GM12878 (cell line): Measurements from ENCODE around the gene PPP1R7. TPM values are rescaled to one million over a fixed set of nuclear protein-coding genes. Genes with fewer than 3 reads are reported as not detected.

Experiments
- ATAC-seq: fragments of 200-7000 bp; cut with Tn5 transposase; 3 replicates; pipeline ENCODE4 v1.9.1; 2020; ENCODE audit warnings: mild to moderate bottlenecking, moderate library complexity
- BruUV-seq: library from RNA; stranded (reverse); fragments of 400-500 nt; replicated peaks from 2 replicates; lab custom pipeline; 2021; lab: Mats Ljungman, UMichigan
- CTCF ChIA-PET: fragments of 300-600 bp; sonication (Branson Sonifier 250); formaldehyde crosslinking; extraction: SDS; loops from one replicate; lab custom pipeline; 2021; ENCODE audit warnings: inconsistent platforms; lab: Yijun Ruan, JAX
- POLR2A ChIA-PET: fragments of 350-600 bp; formaldehyde crosslinking; extraction: SDS; loops from one replicate; lab custom pipeline; 2021; ENCODE audit warnings: inconsistent platforms; lab: Charles Lee
- RAD21 ChIA-PET: fragments of 300-600 bp; sonication (Branson Sonifier 250); formaldehyde crosslinking; loops from one replicate; lab custom pipeline; 2023; ENCODE audit warnings: antibody characterized with exemption; ENCODE audit not compliant: unreplicated experiment; lab: Charles Lee
- SMC1A ChIA-PET: fragments of 300-600 bp; sonication (Branson Sonifier 250); formaldehyde crosslinking; loops from one replicate; lab custom pipeline; 2023; ENCODE audit not compliant: unreplicated experiment, uncharacterized antibody; lab: Charles Lee
- DNase-seq: peaks from one replicate; pipeline ENCODE4 v3.0.0-alpha.2; 2011; ENCODE audit warnings: low read depth, low spot score
- FAIRE-seq: peaks from 3 replicates; lab custom pipeline; 2011; peaks lifted over from hg19 to GRCh38; lab: Jason Lieb, UNC
- H2AFZ ChIP-seq: 2 replicates; pipeline ENCODE4 v1.6.0; 2011; ENCODE audit warnings: low read depth, low read length, control low read depth; ENCODE audit not compliant: control insufficient read depth
- H3K27ac ChIP-seq: 2 replicates; pipeline ENCODE4 v1.5.1; 2011; ENCODE audit warnings: control low read depth; ENCODE audit not compliant: control insufficient read depth, insufficient read depth
- H3K27me3 ChIP-seq, 2 experiments: replicated peaks in 1 of 2; 2 replicates each; pipeline versions ENCODE4 v1.6.0 to v1.6.1; 2011; ENCODE audit warnings: low read length in 1 of 2; ENCODE audit not compliant: control insufficient read depth in 2 of 2, insufficient read depth in 2 of 2
- H3K36me3 ChIP-seq, 2 experiments: 2 replicates each; pipeline ENCODE4 v1.5.1; 2011; ENCODE audit warnings: low read length in 1 of 2; ENCODE audit not compliant: control insufficient read depth in 2 of 2, insufficient read depth in 2 of 2
- H3K4me1 ChIP-seq: 2 replicates; pipeline ENCODE4 v1.6.1; 2011; ENCODE audit warnings: mild to moderate bottlenecking, low read length, moderate library complexity, mixed read lengths; ENCODE audit not compliant: control insufficient read depth, insufficient read depth
- H3K4me2 ChIP-seq: 2 replicates; pipeline ENCODE4 v1.6.0; 2011; ENCODE audit warnings: control low read depth; ENCODE audit not compliant: control insufficient read depth, insufficient read depth
- H3K4me3 ChIP-seq: fragments of 200-600 bp; sonication (generic); 2 replicates; pipeline ENCODE4 v1.5.1; 2016
- H3K79me2 ChIP-seq: 2 replicates; pipeline ENCODE4 v1.6.0; 2011; ENCODE audit warnings: low read length; ENCODE audit not compliant: control insufficient read depth, insufficient read depth
- H3K9ac ChIP-seq: 2 replicates; pipeline ENCODE4 v1.8.0; 2011; ENCODE audit warnings: low read length, control low read depth, mixed read lengths; ENCODE audit not compliant: control insufficient read depth, insufficient read depth
- H3K9me3 ChIP-seq: replicated peaks from 3 replicates; pipeline ENCODE4 v1.5.1; 2011; ENCODE audit warnings: mild to moderate bottlenecking, low read length; ENCODE audit not compliant: control insufficient read depth, insufficient read depth
- H4K20me1 ChIP-seq: 2 replicates; pipeline ENCODE4 v1.6.0; 2011; ENCODE audit not compliant: control insufficient read depth, insufficient read depth
- BCL11A ChIP-seq: IDR thresholded peaks from 2 replicates; pipeline ENCODE4 v1.6.1; 2011; ENCODE audit warnings: low read depth, low read length
- CHD2 ChIP-seq: IDR thresholded peaks from 2 replicates; pipeline ENCODE4 v1.6.1; 2011; ENCODE audit warnings: low read depth, low read length, improper control_type of control experiment, borderline replicate concordance
- MTA2 ChIP-seq: fragments of 450-650 bp; IDR thresholded peaks from 2 replicates; pipeline ENCODE4 v1.6.1; 2016; ENCODE audit warnings: low read depth, mild to moderate bottlenecking, moderate library complexity
- NR2C2 ChIP-seq: IDR thresholded peaks from 2 replicates; pipeline ENCODE4 v1.6.1; 2011; ENCODE audit warnings: borderline replicate concordance, low read depth; ENCODE audit not compliant: control insufficient read depth, insufficient read length
- PAX8 ChIP-seq: fragments of 450-650 bp; IDR thresholded peaks from 2 replicates; pipeline ENCODE4 v1.6.1; 2017; ENCODE audit warnings: mild to moderate bottlenecking, moderate library complexity
- RAD51 ChIP-seq: fragments of 450-650 bp; IDR thresholded peaks from 2 replicates; pipeline ENCODE4 v1.6.1; 2016; ENCODE audit warnings: moderate library complexity, mild to moderate bottlenecking, inconsistent platforms
- RFX5 ChIP-seq: IDR thresholded peaks from 2 replicates; pipeline ENCODE4 v1.6.1; 2011; ENCODE audit warnings: low read depth, low read length, improper control_type of control experiment
- SMARCA5 ChIP-seq: fragments of 450-650 bp; IDR thresholded peaks from 2 replicates; pipeline ENCODE4 v1.6.1; 2017; ENCODE audit warnings: mild to moderate bottlenecking
- ZBTB33 ChIP-seq: fragments of 450-650 bp; IDR thresholded peaks from 2 replicates; pipeline ENCODE4 v1.6.1; 2017; ENCODE audit warnings: mild to moderate bottlenecking
- WGBS: methylation state at CpG from one replicate; pipeline ENCODE4 v1.1.6; 2016; ENCODE audit warnings: low lambda C conversion rate; ENCODE audit not compliant: insufficient replicate concordance, insufficient coverage; ENCODE audit errors: missing lambda C conversion rate; 5-methylcytosine and 5-hydroxymethylcytosine counted together
- in situ Hi-C: fragments of 300-500 bp; cut with MboI; formaldehyde crosslinking; loops from 9 replicates; pipeline ENCODE4 v1.14.3; 2018; ENCODE audit warnings: mixed read lengths
- intact Hi-C: fragments of 100-400 bp; cut with micrococcal nuclease; formaldehyde crosslinking; loops from one replicate; pipeline ENCODE4 v1.14.2; 2022; ENCODE audit not compliant: unreplicated experiment
- polyA plus RNA-seq, 11 experiments: library from polyadenylated mRNA; depleted of rRNA in 4 of 11; unstranded in 6 of 11; stranded (reverse) in 5 of 11; fragments of >200 nt; fragmentation: Nextera tagmentation in 4 of 11; fragmentation: Illumina TruSeq in 1 of 11; extraction: Ambion mirVana in 4 of 11; extraction: Trizol in 1 of 11; gene quantifications; 1 replicate in 1 of 11; 2 replicates in 10 of 11; pipeline versions ENCODE4 v1.2.1 to v1.2.3, GENCODE V29; 2011 to 2016; ENCODE audit warnings: inconsistent platforms in 2 of 11, missing spikeins in 2 of 11, low read depth in 1 of 11
- total RNA-seq, 4 experiments: library from RNA; depleted of rRNA in 3 of 4; stranded (reverse); fragments of >200 nt in 3 of 4; fragmentation: Illumina TruSeq in 1 of 4; extraction: Trizol in 1 of 4; gene quantifications; 2 replicates each; pipeline versions ENCODE4 v1.2.1 to v1.2.3, GENCODE V29; 2013 to 2021
- TF ChIP-seq, protein P1 (sequence below): fragments of 450-650 bp; IDR thresholded peaks from 2 replicates; pipeline ENCODE4 v1.6.1; 2018; ENCODE audit warnings: mild to moderate bottlenecking, low read depth, moderate library complexity; ENCODE audit not compliant: partially characterized antibody

The PPP1R7 gene
- total and polyA plus RNA-seq, 10 of the 15 experiments (the other 5 are each of a cell fraction or from before 2014, with no cell fraction given): 78.5 to 174 (median 93.7) TPM

GRCh38 chr2:241159116-241159515 is 8.8 kb downstream of the PPP1R7 start:
- no peak for ATAC-seq
- in situ Hi-C loops: no loop called here

More at GRCh38 chr2:241159116-241159515, 8.8 kb downstream of the PPP1R7 start:
- Histone ChIP-seq H2AFZ (no peak overlapping the region), H3K27me3 (no peaks in the 10 kb centered on the region), H3K27ac (no peak overlapping the region), H3K4me2 (no peak overlapping the region), H3K4me3 (no peak overlapping the region), H3K9me3 (no peaks in the 10 kb centered on the region), H3K4me1 (no peaks in the 10 kb centered on the region)
- CTCF ChIA-PET: no interaction called here
- SMC1A ChIA-PET: no interaction called here
- no peak for DNase-seq
- RAD21 ChIA-PET: no interaction called here
- WGBS: 97% methylated on average over 5 of the region's 5 CpGs
- no peak for TF ChIP-seq RAD51
- no peak for TF ChIP-seq CHD2
- no peak for TF ChIP-seq RFX5
- TF ChIP-seq NR2C2: no peak
- TF ChIP-seq, protein P1, sequence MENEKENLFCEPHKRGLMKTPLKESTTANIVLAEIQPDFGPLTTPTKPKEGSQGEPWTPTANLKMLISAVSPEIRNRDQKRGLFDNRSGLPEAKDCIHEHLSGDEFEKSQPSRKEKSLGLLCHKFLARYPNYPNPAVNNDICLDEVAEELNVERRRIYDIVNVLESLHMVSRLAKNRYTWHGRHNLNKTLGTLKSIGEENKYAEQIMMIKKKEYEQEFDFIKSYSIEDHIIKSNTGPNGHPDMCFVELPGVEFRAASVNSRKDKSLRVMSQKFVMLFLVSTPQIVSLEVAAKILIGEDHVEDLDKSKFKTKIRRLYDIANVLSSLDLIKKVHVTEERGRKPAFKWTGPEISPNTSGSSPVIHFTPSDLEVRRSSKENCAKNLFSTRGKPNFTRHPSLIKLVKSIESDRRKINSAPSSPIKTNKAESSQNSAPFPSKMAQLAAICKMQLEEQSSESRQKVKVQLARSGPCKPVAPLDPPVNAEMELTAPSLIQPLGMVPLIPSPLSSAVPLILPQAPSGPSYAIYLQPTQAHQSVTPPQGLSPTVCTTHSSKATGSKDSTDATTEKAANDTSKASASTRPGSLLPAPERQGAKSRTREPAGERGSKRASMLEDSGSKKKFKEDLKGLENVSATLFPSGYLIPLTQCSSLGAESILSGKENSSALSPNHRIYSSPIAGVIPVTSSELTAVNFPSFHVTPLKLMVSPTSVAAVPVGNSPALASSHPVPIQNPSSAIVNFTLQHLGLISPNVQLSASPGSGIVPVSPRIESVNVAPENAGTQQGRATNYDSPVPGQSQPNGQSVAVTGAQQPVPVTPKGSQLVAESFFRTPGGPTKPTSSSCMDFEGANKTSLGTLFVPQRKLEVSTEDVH: no peak
- TF ChIP-seq ZBTB33: no peak
- TF ChIP-seq BCL11A: no peak
- no peak for TF ChIP-seq SMARCA5
- TF ChIP-seq MTA2: no peak
- TF ChIP-seq PAX8: no peak
- TF ChIP-seq, all 136 proteins: peak for 0
- peaks cover 5 to 44% of the 10 kb centered on the region in 2 experiments for H3K36me3 ChIP-seq
- intact Hi-C loops: no loop called here
- FAIRE-seq: no peak
- POLR2A ChIA-PET: no interaction called here
- no peak overlapping the region for H3K9ac ChIP-seq
- H4K20me1 ChIP-seq: no peaks in the 10 kb centered on the region
- BruUV-seq: no TSS peak
- H3K79me2 ChIP-seq: no peaks in the 10 kb centered on the region
